KBM-7 (cell line): ENCODE results near the gene ANKRD28.
"Not testable (repeated sequence)": the region's sequence is repeated elsewhere in the genome, so short reads cannot be mapped to it uniquely, and the experiment has no call there.

ENCODE experiments used
- DNase-seq: peaks from one replicate; pipeline ENCODE4 v3.0.0-alpha.2; 2015
- in situ Hi-C: fragments of 300-500 bp; cut with MboI; formaldehyde crosslinking; loops from 2 replicates; pipeline ENCODE4 v1.14.3; 2020; ENCODE audit warnings: low sequenced_read_pairs, low pct_unique_long_range_greater_than_20kb, mixed read lengths

The ANKRD28 gene

GRCh38 chr3:15745896-15746295 is 51.9 kb downstream of the ANKRD28 start:
- DNase-seq, in situ Hi-C loops: not testable (repeated sequence)

- no peak for DNase-seq
- in situ Hi-C loops: no loop called here
Measured at GRCh38 chr3:15744176-15744575, 53.6 kb downstream of the ANKRD28 start.

DNA sequence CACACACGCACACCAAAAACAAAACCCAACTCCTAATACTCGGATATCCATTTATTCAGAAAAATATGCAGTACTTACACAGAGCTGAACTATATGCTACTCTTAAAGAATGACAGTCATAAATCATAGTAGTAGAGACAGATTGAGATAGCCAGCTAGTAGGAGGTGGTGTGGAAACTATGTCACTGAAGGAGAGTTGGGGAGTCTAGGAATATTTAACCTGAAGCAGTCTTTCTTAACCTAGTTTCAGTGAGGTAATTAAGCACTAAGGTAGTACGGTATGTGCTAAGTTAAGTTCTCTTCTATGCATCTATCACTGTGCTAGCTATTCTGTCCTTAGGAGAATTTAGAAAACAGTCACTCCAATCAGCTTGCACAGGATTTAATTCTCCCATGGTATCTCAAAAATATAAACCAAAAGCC is 54.2 kb downstream of the ANKRD28 start:
- in situ Hi-C loops: no loop called here
- no peak for DNase-seq

DNA sequence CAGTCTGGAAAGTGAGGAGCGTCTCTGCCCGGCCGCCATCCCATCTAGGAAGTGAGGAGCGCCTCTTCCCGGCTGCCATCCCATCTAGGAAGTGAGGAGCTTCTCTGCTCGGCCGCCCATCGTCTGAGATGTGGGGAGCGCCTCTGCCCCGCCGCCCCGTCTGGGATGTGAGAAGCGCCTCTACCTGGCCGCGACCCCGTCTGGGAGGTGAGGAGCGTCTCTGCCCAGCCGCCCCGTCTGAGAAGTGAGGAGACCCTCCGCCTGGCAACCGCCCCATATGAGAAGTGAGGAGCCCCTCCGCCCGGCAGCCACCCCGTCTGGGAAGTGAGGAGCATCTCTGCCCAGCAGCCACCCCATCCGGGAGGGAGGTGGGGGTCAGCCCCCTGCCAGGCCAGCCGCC is 55.5 kb downstream of the ANKRD28 start:
- DNase-seq, in situ Hi-C loops: not testable (repeated sequence)

DNA sequence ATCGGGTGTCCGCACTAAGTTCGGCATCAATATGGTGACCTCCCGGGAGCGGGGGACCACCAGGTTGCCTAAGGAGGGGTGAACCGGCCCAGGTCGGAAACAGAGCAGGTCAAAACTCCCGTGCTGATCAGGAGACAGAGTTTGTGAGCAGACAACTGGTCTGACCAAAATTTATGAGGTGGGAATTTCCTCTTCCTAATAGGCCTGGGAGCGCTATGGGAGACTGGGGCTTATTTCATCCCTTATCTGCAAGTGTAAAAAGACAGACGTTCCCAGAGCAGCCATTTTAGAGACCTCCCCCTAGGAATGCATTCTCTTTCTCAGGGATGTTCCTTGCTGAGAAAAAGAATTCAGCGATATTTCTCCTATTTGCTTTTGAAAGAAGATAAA is 59.2 kb downstream of the ANKRD28 start:
- in situ Hi-C loops: not testable (repeated sequence)

GRCh38 chr3:15731024-15731423 is 66.8 kb downstream of the ANKRD28 start:
- no peak for DNase-seq
- in situ Hi-C loops: no loop called here

More for the DNA sequence above, 59.2 kb downstream of the ANKRD28 start:
- DNase-seq: peak; percentile 24

- in situ Hi-C loops: no loop called here
- DNase-seq: no peak
Measured at GRCh38 chr3:15728766-15729165, 69.0 kb downstream of the ANKRD28 start.

DNA sequence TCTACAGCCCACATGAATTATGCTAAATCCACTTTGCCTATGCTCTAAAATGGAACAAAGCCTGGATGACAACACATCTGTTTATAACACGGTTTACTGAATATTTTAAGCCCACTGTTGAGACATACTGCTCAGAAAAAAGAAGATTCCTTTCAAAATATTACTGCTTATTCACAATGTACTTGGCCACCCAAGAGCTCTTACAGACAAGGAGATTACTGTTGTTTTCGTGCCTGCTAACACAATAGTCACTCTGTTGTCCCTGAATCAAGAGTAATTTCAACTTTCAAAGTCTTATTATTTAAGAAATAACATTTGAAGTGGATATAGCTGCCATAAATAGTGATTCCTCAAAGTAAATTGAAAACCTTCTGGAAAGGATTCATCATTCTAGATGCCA is 70.9 kb downstream of the ANKRD28 start:
- in situ Hi-C loops: no loop called here
- no peak for DNase-seq

- in situ Hi-C loops: no loop called here
- DNase-seq: no peak
Measured at GRCh38 chr3:15726043-15726442, 71.7 kb downstream of the ANKRD28 start.

- in situ Hi-C loops: no loop called here
- DNase-seq: no peak
Measured at GRCh38 chr3:15724446-15724845, 73.3 kb downstream of the ANKRD28 start.

DNA sequence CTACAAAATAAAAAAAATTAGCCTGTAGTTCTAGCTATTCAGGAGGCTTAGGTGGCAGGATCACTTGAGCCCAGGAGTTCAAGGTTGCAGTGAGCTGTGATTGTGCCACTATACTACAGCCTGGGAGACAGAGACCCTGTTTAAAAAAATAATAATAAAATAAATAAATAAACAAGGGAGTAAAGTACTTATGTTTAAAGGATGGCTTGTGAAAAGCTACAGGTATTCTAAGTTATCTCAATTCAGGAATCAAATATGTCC is 74.2 kb downstream of the ANKRD28 start:
- in situ Hi-C loops: no loop called here
- DNase-seq: no peak

GRCh38 chr3:15722877-15723623 is 74.7 kb downstream of the ANKRD28 start:
- no peak for DNase-seq
- in situ Hi-C loops: no loop called here

GRCh38 chr3:15716178-15716577 is 81.6 kb downstream of the ANKRD28 start:
- in situ Hi-C loops: no loop called here
- DNase-seq: no peak

- no peak for DNase-seq
- in situ Hi-C loops: no loop called here
Measured at GRCh38 chr3:15714448-15714847, 83.3 kb downstream of the ANKRD28 start.

- in situ Hi-C loops: no loop called here
Measured at GRCh38 chr3:15713364-15713763, 84.4 kb downstream of the ANKRD28 start.

DNA sequence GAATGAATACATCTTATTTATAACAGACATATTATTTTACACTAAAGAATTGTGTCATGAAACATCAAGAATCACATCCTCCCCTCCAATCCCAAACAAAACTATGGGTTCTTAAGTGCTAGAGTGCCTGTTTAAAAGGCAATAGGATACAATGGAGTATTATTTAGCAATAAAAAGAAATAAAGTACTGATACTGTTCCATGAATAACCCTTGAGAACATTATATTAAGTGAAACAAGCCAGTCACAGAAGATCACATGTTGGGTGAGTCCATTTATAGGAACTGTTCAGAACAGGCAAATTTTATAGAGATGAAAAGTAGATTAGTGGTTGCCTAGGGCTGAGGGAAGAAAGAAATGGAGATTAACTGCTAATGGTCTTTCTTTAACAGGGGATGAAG is 86.5 kb downstream of the ANKRD28 start:
- in situ Hi-C loops: no loop called here
- no peak for DNase-seq

More at GRCh38 chr3:15713364-15713763, 84.4 kb downstream of the ANKRD28 start:
- DNase-seq: no peak

GRCh38 chr3:15708882-15709677 is 88.7 kb downstream of the ANKRD28 start:
- in situ Hi-C loops: no loop called here
- DNase-seq: peak; percentile 47

GRCh38 chr3:15707779-15708178 is 90.0 kb downstream of the ANKRD28 start:
- no peak for DNase-seq
- in situ Hi-C loops: no loop called here

GRCh38 chr3:15703346-15703745 is 94.4 kb downstream of the ANKRD28 start:
- in situ Hi-C loops: no loop called here
- no peak for DNase-seq

- in situ Hi-C loops: no loop called here
Measured at GRCh38 chr3:15694628-15695027, 103.2 kb downstream of the ANKRD28 start.

GRCh38 chr3:15693355-15693754 is 104.4 kb downstream of the ANKRD28 start:
- in situ Hi-C loops: no loop called here
- DNase-seq: no peak

More at GRCh38 chr3:15694628-15695027, 103.2 kb downstream of the ANKRD28 start:
- DNase-seq: no peak
